ENCODE results near the gene FAM20C. TPM values are rescaled to one million over a fixed set of nuclear protein-coding genes. Genes with fewer than 3 reads are reported as not detected.

FAM20C gene
- total RNA-seq, 1 experiment from 2014 or later: 62.4 TPM

GRCh38 chr7:234051-234707, 41.8 kb downstream of the FAM20C start:
- H3K4me3 ChIP-seq (ENCODE audit: low read depth in 2 of 2, low read length in 2 of 2): peak overlapping the region in 1 of 2 experiments; percentile 23; a peak in 1 of 4 replicates
- BruUV-seq (replicated peaks): no TSS peak
- H3K27ac ChIP-seq (ENCODE audit: low read length): peak overlapping the region; percentile 86
- TF ChIP-seq TCF7L2 (IDR thresholded peaks at IDR 0.05; ENCODE audit: low read depth, low read length) (no peak), POLR2AphosphoS5 (IDR thresholded peaks at IDR 0.05; ENCODE audit: low read depth, low read length) (no peak), CTCF (IDR thresholded peaks at IDR 0.05) (no peak), REST (IDR thresholded peaks at IDR 0.05; ENCODE audit: insufficient read depth in 1 of 2, low read depth in 2 of 2, low read length in 1 of 2) (no peak), SIN3A (IDR thresholded peaks at IDR 0.05; ENCODE audit: borderline replicate concordance, insufficient read depth, low read depth, low read length) (no peak)
- ChIA-PET POLR2A (no interaction called here), CTCF (interaction anchor here (0.5 kb wide), 1 partner anchor 30 kb away, joined by 3 read pairs; no protein-coding TSS in a partner anchor)
- no peaks in the 10 kb centered on the region for H3K36me3 ChIP-seq (ENCODE audit: control insufficient read depth, insufficient read depth, low read length)
- no peaks in the 10 kb centered on the region for H3K9me3 ChIP-seq (ENCODE audit: control insufficient read depth, insufficient read depth, low read depth, low read length)
- ATAC-seq (peak; percentile 35), DNase-seq (ENCODE audit: low read depth, low spot score) (no peak)
- intact Hi-C loops (cut with micrococcal nuclease; ENCODE audit: unreplicated experiment) (no loop called here), in situ Hi-C loops (cut with HindIII; ENCODE audit: low pct_unique_long_range_greater_than_20kb, low sequenced_read_pairs) (no loop called here)
- peaks cover 55% of the 10 kb centered on the region for H3K4me1 ChIP-seq (ENCODE audit: control insufficient read depth, insufficient read depth, low read length)
- H3K27me3 ChIP-seq (ENCODE audit: control insufficient read depth, insufficient read depth, low read length): no peaks in the 10 kb centered on the region

- peak; percentile 87 for TF ChIP-seq TCF7L2 (IDR thresholded peaks at IDR 0.05; ENCODE audit: low read depth, low read length)
- no peak for TF ChIP-seq REST (IDR thresholded peaks at IDR 0.05; ENCODE audit: insufficient read depth in 1 of 2, low read depth in 2 of 2, low read length in 1 of 2)
- TF ChIP-seq CTCF (IDR thresholded peaks at IDR 0.05): no peak
- peak; percentile 31; the same call in 1 of the 2 replicates for TF ChIP-seq POLR2AphosphoS5 (IDR thresholded peaks at IDR 0.05; ENCODE audit: low read depth, low read length)
- peak overlapping the region in 1 of 2 experiments; percentile 23; a peak in 1 of 4 replicates for H3K4me3 ChIP-seq (ENCODE audit: low read depth in 2 of 2, low read length in 2 of 2)
- intact Hi-C loops (cut with micrococcal nuclease; ENCODE audit: unreplicated experiment): no loop called here
- ChIA-PET POLR2A (no interaction called here), CTCF (interaction anchor here (0.6 kb wide), 1 partner anchor 29 kb away, joined by 3 read pairs; no protein-coding TSS in a partner anchor)
- peak overlapping the region; percentile 86 for H3K27ac ChIP-seq (ENCODE audit: low read length)
- in situ Hi-C loops (cut with HindIII; ENCODE audit: low pct_unique_long_range_greater_than_20kb, low sequenced_read_pairs): no loop called here
- H3K36me3 ChIP-seq (ENCODE audit: control insufficient read depth, insufficient read depth, low read length): no peaks in the 10 kb centered on the region
- peaks cover 50% of the 10 kb centered on the region for H3K4me1 ChIP-seq (ENCODE audit: control insufficient read depth, insufficient read depth, low read length)
- ATAC-seq: peak; percentile 75
- H3K9me3 ChIP-seq (ENCODE audit: control insufficient read depth, insufficient read depth, low read depth, low read length): no peaks in the 10 kb centered on the region
- no peaks in the 10 kb centered on the region for H3K27me3 ChIP-seq (ENCODE audit: control insufficient read depth, insufficient read depth, low read length)
- BruUV-seq (replicated peaks): no TSS peak
- no peak for DNase-seq (ENCODE audit: low read depth, low spot score)
Observed at GRCh38 chr7:234708-235553, 42.6 kb downstream of the FAM20C start.

Data from Panc1 (cell line).